K562 (cell line): Measurements from ENCODE around the gene CCDC90B. TPM values are rescaled to one million over a fixed set of nuclear protein-coding genes. Genes with fewer than 3 reads are reported as not detected.
A peak's percentile ranks its signal among the peaks of the same experiment; 100 is the strongest.
"Not testable (repeated sequence)": the region's sequence is repeated elsewhere in the genome, so short reads cannot be mapped to it uniquely, and the experiment has no call there.

Experiments used
- ATAC-seq: fragments of 200-7000 bp; cut with Tn5 transposase; 3 replicates; pipeline ENCODE4 v1.9.1; 2020; ENCODE audit warnings: moderate library complexity
- BruUV-seq: library from RNA; stranded (reverse); fragments of 400-500 nt; replicated peaks from 2 replicates; lab custom pipeline; 2021; lab: Mats Ljungman, UMichigan
- CTCF ChIA-PET: fragments of 300-600 bp; formaldehyde crosslinking; extraction: SDS; loops from one replicate; lab custom pipeline; 2021; ENCODE audit warnings: low intra/inter-chr PET ratio; lab: Yijun Ruan, JAX
- POLR2A ChIA-PET: fragments of 300-600, 350-650 bp; sonication (Branson Sonifier 250); formaldehyde crosslinking; extraction: SDS; loops from one replicate; lab custom pipeline; 2021; ENCODE audit warnings: antibody characterized with exemption, inconsistent platforms; lab: Yijun Ruan, JAX
- DNase-seq, 4 experiments: peaks; one replicate each; pipeline versions ENCODE4 v3.0.0 to v3.0.0-alpha.2; 2011 to 2018; ENCODE audit warnings: low spot score in 3 of 4, mixed read lengths in 3 of 4; ENCODE audit errors: extremely low read depth in 1 of 4
- FAIRE-seq: peaks from 2 replicates; lab custom pipeline; 2011; peaks lifted over from hg19 to GRCh38; lab: Jason Lieb, UNC
- H2AFZ ChIP-seq: 2 replicates; pipeline ENCODE4 v1.6.0; 2011; ENCODE audit warnings: low read depth, low read length, control low read depth, inconsistent platforms
- H3K27ac ChIP-seq: fragments of 200-600 bp; 3 replicates; pipeline ENCODE4 v1.8.0; 2011; ENCODE audit warnings: low read depth, mild to moderate bottlenecking, control low read depth, inconsistent platforms, low read length, moderate library complexity, mixed read lengths; ENCODE audit errors: extremely low read depth
- H3K27me3 ChIP-seq, 2 experiments: fragments of 300-600 bp in 1 of 2; 2 replicates in 1 of 2; 3 replicates in 1 of 2; pipeline versions ENCODE4 v1.6.0 to v1.8.0; 2011; ENCODE audit warnings: inconsistent platforms in 2 of 2, low read length in 2 of 2, mild to moderate bottlenecking in 1 of 2, mixed read lengths in 1 of 2, moderate library complexity in 1 of 2; ENCODE audit not compliant: control insufficient read depth in 2 of 2, insufficient read depth in 2 of 2
- H3K36me3 ChIP-seq: fragments of 300-600 bp; 3 replicates; pipeline ENCODE4 v1.8.0; 2011; ENCODE audit warnings: mild to moderate bottlenecking, low read length, inconsistent platforms; ENCODE audit not compliant: control insufficient read depth, insufficient read depth
- H3K4me1 ChIP-seq, 2 experiments: fragments of 200-600 bp in 1 of 2; replicated peaks in 1 of 2; 2 replicates in 1 of 2; 3 replicates in 1 of 2; pipeline versions ENCODE4 v1.5.1 to v1.8.0; 2011; ENCODE audit warnings: inconsistent platforms in 2 of 2, low read length in 2 of 2, mild to moderate bottlenecking in 1 of 2, mixed read lengths in 1 of 2, moderate library complexity in 1 of 2; ENCODE audit not compliant: control insufficient read depth in 2 of 2, insufficient read depth in 2 of 2
- H3K4me2 ChIP-seq: 2 replicates; pipeline ENCODE4 v1.6.1; 2011; ENCODE audit warnings: low read length, control low read depth, inconsistent platforms, mixed read lengths; ENCODE audit not compliant: insufficient read depth
- H3K4me3 ChIP-seq: fragments of 200-600 bp; sonication (generic), shearing (Covaris generic); 2 replicates; pipeline ENCODE4 v1.5.1; 2016; ENCODE audit warnings: control low read depth, inconsistent platforms
- H3K79me2 ChIP-seq: fragments of 200-600 bp; 3 replicates; pipeline ENCODE4 v1.8.0; 2011; ENCODE audit warnings: low read length, inconsistent platforms; ENCODE audit not compliant: control insufficient read depth, insufficient read depth
- H3K9ac ChIP-seq, 2 experiments: 2 replicates each; pipeline versions ENCODE4 v1.6.0 to v1.6.1; 2011; ENCODE audit warnings: low read depth in 2 of 2, low read length in 2 of 2, control low read depth in 1 of 2, inconsistent platforms in 1 of 2, mild to moderate bottlenecking in 1 of 2, mixed read lengths in 1 of 2; ENCODE audit not compliant: insufficient read depth in 1 of 2
- H3K9me1 ChIP-seq: one replicate; pipeline ENCODE4 v1.6.0; 2011; ENCODE audit warnings: inconsistent platforms, mild to moderate bottlenecking, low read length, moderate library complexity; ENCODE audit not compliant: control insufficient read depth, insufficient read depth
- H3K9me3 ChIP-seq: replicated peaks from 2 replicates; pipeline ENCODE4 v1.5.1; 2011; ENCODE audit warnings: low read depth, low read length, inconsistent platforms; ENCODE audit not compliant: control insufficient read depth, insufficient read depth
- H4K20me1 ChIP-seq: replicated peaks from 2 replicates; pipeline ENCODE4 v1.6.1; 2011; ENCODE audit warnings: low read length, inconsistent platforms, mixed read lengths; ENCODE audit not compliant: control insufficient read depth, insufficient read depth
- ARID1B ChIP-seq: fragments of 450-650 bp; IDR thresholded peaks from 2 replicates; pipeline ENCODE4 v1.6.1; 2016; ENCODE audit warnings: antibody characterized with exemption, mild to moderate bottlenecking, inconsistent platforms
- BCOR ChIP-seq: fragments of 450-650 bp; IDR thresholded peaks from 2 replicates; pipeline ENCODE4 v1.6.1; 2016
- DPF2 ChIP-seq: fragments of 450-650 bp; IDR thresholded peaks from 2 replicates; pipeline ENCODE4 v1.6.1; 2016
- KDM1A ChIP-seq, 2 experiments: fragments of 450-650 bp; IDR thresholded peaks; 2 replicates each; pipeline ENCODE4 v1.6.1; 2016; ENCODE audit warnings: mild to moderate bottlenecking in 2 of 2
- MEIS2 ChIP-seq: fragments of 450-650 bp; IDR thresholded peaks from 2 replicates; pipeline ENCODE4 v1.6.1; 2014; ENCODE audit warnings: mild to moderate bottlenecking; ENCODE audit not compliant: partially characterized antibody
- PBX2 ChIP-seq, 2 experiments: IDR thresholded peaks in 1 of 2; conservative IDR thresholded peaks in 1 of 2; 2 replicates each; pipeline ENCODE4 v1.6.1; 2016; ENCODE audit warnings: low read depth in 2 of 2, mild to moderate bottlenecking in 1 of 2, missing compliant biosample characterization in 1 of 2, missing genetic modification characterization in 1 of 2, moderate library complexity in 1 of 2
- SOX6 ChIP-seq: fragments of 450-650 bp; IDR thresholded peaks from 2 replicates; pipeline ENCODE4 v1.6.1; 2014; ENCODE audit warnings: mild to moderate bottlenecking
- ZNF146 ChIP-seq: IDR thresholded peaks from one replicate; pipeline ENCODE4 v1.6.1; 2018; ENCODE audit warnings: missing compliant biosample characterization; ENCODE audit not compliant: unreplicated experiment
- WGBS: fragments of 100-300 bp; shearing (Covaris generic); methylation state at CpG from one replicate; pipeline ENCODE4 v1.1.6; 2016; ENCODE audit warnings: low coverage, mixed read lengths; ENCODE audit not compliant: insufficient coverage; ENCODE audit errors: missing lambda C conversion rate; 5-methylcytosine and 5-hydroxymethylcytosine counted together
- in situ Hi-C: fragments of 300-500 bp; cut with MboI; formaldehyde crosslinking; loops from 4 replicates; pipeline ENCODE4 v1.15.0; 2018; ENCODE audit warnings: inconsistent platforms, mixed read lengths
- intact Hi-C: fragments of 100-400 bp; cut with micrococcal nuclease; formaldehyde crosslinking; loops from 2 replicates; pipeline ENCODE4 v1.14.2; 2022
- polyA plus RNA-seq, 8 experiments: library from polyadenylated mRNA; depleted of rRNA in 4 of 8; stranded (reverse) in 5 of 8; unstranded in 3 of 8; fragments of >200 nt; fragmentation: Nextera tagmentation in 2 of 8; fragmentation: Illumina TruSeq in 1 of 8; extraction: Ambion mirVana in 2 of 8; extraction: Trizol in 1 of 8; gene quantifications; 2 replicates each; pipeline versions ENCODE4 v1.2.1 to v1.2.3, GENCODE V29; 2011 to 2014; ENCODE audit warnings: inconsistent platforms in 1 of 8, missing spikeins in 1 of 8
- total RNA-seq, 7 experiments: library from RNA; depleted of rRNA in 6 of 7; stranded (reverse); fragments of >200 nt in 6 of 7; fragmentation: Illumina TruSeq in 2 of 7; extraction: Trizol in 2 of 7; gene quantifications; 2 replicates each; pipeline versions ENCODE4 v1.2.1 to v1.2.3, GENCODE V29; 2011 to 2021; ENCODE audit warnings: low replicate concordance in 1 of 7

CCDC90B gene
- total and polyA plus RNA-seq, 9 of the 15 experiments (the other 6 are each of a cell fraction or from before 2014, with no cell fraction given): 26.6 to 63.6 (median 51.8) TPM

DNA sequence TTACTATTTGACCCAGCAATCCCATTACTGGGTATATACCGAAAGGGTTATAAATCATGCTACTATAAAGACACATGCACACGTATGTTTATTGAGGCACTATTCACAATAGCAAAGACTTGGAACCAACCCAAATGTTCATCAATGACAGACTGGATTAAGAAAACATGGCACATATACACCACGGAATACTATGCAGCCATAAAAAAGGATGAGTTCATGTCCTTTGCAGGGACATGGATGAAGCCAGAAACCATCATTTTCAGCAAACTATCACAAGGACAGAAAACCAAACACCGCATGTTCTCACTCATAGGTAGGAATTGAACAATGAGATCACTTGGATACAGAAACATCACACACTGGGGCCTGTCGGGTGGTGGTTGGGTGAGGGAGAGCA, 14.4 kb downstream of the CCDC90B start:
- FAIRE-seq, H3K4me1 ChIP-seq, in situ Hi-C loops, H3K9me1 ChIP-seq, H2AFZ ChIP-seq, ATAC-seq, H3K9ac ChIP-seq, H3K79me2 ChIP-seq, H3K4me3 ChIP-seq, CTCF ChIA-PET, H4K20me1 ChIP-seq, H3K4me2 ChIP-seq, DNase-seq, H3K27me3 ChIP-seq, POLR2A ChIA-PET, H3K9me3 ChIP-seq, intact Hi-C loops, H3K27ac ChIP-seq, BruUV-seq: not testable (repeated sequence)
- WGBS: 95% methylated on average over 5 of the region's 5 CpGs
- H3K36me3 ChIP-seq: peaks cover 35% of the 10 kb centered on the region; the same call in 1 of the 3 replicates
- peak in 1 of 2 experiments; percentile 38; a peak in 1 of 4 replicates for TF ChIP-seq KDM1A (IDR thresholded peaks at IDR 0.05)
- peak; percentile 90 for TF ChIP-seq ZNF146 (CRISPR knock-in tag)
- peak; percentile 49; the same call in 1 of the 2 replicates for TF ChIP-seq BCOR

DNA sequence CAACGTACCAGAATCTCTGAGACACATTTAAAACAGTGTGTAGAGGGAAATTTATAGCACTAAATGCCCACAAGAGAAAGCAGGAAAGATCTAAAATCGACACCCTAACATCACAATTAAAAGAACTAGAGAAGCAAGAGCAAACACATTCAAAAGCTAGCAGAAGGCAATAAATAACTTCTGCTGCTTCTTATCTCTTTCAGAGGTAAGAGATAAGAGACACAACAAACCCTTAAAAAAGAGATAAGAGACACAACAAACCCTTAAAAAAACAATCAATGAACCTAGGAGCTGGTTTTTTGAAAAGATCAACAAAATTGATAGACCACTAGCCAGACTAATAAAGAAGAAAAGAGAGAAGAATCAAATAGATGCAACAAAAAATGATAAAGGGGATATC, 17.1 kb downstream of the CCDC90B start:
- H3K4me2 ChIP-seq; FAIRE-seq; in situ Hi-C loops; BruUV-seq; H3K9me3 ChIP-seq; intact Hi-C loops; H3K4me3 ChIP-seq; H3K27ac ChIP-seq; H3K79me2 ChIP-seq; DNase-seq; TF ChIP-seq PBX2 (CRISPR knock-in tag; IDR thresholded peaks at IDR 0.05; ENCODE audit: low read depth): not testable (repeated sequence)
- TF ChIP-seq DPF2 (0 out of 2 replicates have a peak, but pooled peaks have one; percentile 12), SOX6 (peak; percentile 19; the same call in 1 of the 2 replicates), PBX2 (tag; conservative IDR thresholded peaks at IDR 0.05; ENCODE audit: low read depth) (peak; percentile 49; the same call in 1 of the 2 replicates), ARID1B (0 out of 2 replicates have a peak, but pooled peaks have one; percentile 20), MEIS2 (peak; percentile 51)
- TF ChIP-seq, all 486 proteins: peak for 5; not testable (repeated sequence) for 481
- POLR2A ChIA-PET, CTCF ChIA-PET, H2AFZ ChIP-seq, H3K27me3 ChIP-seq, H3K9ac ChIP-seq, H3K4me1 ChIP-seq, H4K20me1 ChIP-seq, H3K9me1 ChIP-seq, ATAC-seq: not testable (repeated sequence)
- WGBS: 70% methylated on average over 1 of the region's 2 CpGs
- H3K36me3 ChIP-seq: peaks cover 21% of the 10 kb centered on the region; the same call in 2 of the 3 replicates
